Epithelial cell of esophagus (primary cell): Measurements from ENCODE around the gene GALNT12.

Source experiments
- DNase-seq: peaks from one replicate; pipeline ENCODE4 v3.0.0; 2010; ENCODE audit warnings: low read depth
- H3K4me3 ChIP-seq: 2 replicates; pipeline ENCODE4 v1.5.1; 2011; ENCODE audit warnings: mild to moderate bottlenecking, low read length, control low read depth
- CTCF ChIP-seq: IDR thresholded peaks from 2 replicates; pipeline ENCODE4 v1.5.1; 2011; ENCODE audit warnings: low read depth, mild to moderate bottlenecking, low read length, control low read depth, inconsistent platforms; ENCODE audit not compliant: insufficient read depth; ENCODE audit errors: missing control alignments

GALNT12 gene

DNA sequence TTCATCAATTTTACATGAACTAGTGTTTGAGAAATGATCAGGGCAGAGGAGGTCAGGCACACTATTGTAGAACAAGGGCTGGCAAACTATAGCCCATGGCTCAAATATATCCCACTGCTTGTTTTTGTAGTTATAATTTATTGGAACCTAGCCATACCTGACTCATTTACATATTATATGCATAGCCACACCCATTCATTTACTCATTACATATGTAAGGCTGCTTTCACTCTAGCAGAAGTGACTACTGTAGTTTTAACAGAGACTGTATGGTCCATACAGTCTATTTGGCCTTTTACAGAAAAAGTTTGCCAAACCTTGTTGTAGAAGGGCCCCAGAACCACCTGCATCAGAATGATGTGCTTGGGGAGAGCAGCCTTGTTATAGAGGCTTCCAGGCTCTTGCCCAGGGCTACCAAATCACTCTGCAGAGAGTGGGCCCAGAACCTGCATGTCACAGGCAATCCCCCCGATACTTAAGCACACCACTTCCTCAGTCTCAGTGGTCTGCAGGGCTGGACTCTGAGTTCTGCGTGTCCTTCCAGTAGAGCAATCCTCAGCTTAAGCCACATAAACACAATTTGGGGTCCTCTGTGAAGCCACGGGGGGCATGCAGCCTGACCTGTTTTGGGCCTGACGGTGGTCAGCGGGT is 17.9 kb upstream of the GALNT12 start:
- no peak overlapping the region for H3K4me3 ChIP-seq
- DNase-seq, result no peak
- no peak for TF ChIP-seq CTCF

DNA sequence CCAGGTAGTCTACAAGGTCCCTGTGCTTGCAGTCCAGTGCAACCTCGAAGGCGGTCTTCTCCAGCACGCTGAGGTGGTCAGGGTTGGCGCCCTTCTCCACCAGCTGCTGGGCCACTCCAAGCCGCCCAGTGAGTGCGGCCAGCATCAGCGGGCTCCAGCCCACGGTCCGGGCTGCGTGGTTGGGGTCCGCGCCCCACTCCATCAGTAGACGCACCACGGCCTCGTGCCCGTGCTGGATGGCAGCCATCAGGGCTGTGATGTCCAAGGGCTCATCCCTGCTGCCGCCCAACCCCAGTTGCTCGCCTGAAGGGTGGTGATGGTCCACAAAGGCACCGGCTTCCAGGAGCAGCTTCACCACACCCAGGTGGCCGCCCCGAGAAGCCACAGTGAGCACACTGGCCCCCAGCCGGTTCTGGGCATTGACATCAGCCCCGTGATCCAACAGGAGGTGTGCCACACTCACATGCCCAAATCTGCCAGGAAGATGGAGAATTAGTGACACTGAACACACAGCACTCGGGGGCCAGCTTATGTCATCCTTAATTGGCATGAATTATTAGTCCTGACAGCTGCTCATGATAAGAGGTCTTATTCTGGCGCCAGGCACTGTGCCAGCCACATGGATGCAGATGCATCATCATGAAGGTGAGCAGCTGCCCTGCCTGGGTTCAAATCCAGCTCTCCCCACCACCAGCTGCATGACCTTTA is 17.2 kb upstream of the GALNT12 start:
- DNase-seq, result no peak
- TF ChIP-seq CTCF, result no peak
- H3K4me3 ChIP-seq, result no peak overlapping the region

DNA sequence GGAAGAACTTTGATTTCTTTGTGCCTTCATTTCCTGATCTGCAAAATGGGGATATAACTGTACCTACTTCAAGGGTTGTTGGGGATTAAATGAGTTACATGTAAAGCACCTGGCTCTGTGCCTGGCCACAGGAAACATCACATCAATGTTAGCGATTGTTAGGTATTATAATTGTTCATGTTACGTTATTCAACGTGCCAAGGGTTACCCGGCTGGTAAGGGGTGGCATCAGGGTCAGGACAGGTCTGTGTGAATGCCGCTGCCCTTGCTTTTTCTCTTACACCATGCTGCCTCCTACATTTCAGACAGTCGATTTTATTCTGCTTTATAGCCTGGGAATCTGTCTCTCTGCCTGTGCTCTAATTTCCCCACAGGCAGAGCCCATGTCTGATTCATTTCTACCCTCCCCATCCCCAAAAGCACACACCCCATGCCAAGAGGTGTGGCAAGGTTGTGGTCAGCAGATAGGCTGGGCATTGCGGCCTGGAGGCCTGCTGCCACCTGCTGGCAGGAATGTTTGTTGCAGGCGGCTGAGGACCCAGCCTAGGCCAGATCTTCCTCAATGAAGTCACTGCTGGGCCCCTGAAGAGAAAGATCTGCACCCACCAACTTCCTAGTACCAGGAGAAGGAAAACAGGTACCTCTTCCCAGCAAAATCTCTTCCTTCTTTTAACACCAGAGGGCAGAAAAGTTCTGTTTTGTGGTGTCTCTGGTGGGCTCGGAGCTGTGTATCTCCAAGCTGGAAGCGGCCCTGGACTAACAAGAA is 16.4 kb upstream of the GALNT12 start:
- no peak overlapping the region for H3K4me3 ChIP-seq
- DNase-seq, result peak; percentile 96
- peak; percentile 99 for TF ChIP-seq CTCF

GRCh38 chr9:98791608-98792490 is 15.6 kb upstream of the GALNT12 start:
- no peak for TF ChIP-seq CTCF
- no peak for DNase-seq
- no peak overlapping the region for H3K4me3 ChIP-seq

GRCh38 chr9:98793031-98793430 is 14.4 kb upstream of the GALNT12 start:
- DNase-seq, result peak; percentile 43
- H3K4me3 ChIP-seq, result no peak overlapping the region

More at GRCh38 chr9:98793031-98793430, 14.4 kb upstream of the GALNT12 start:
- no peak for TF ChIP-seq CTCF
